ENCODE data around the gene PSME3.

- TF ChIP-seq CTCF (conservative IDR thresholded peaks at IDR 0.05), result no peak
- TF ChIP-seq ZFX (IDR thresholded peaks at IDR 0.05), result no peak
Observed at GRCh38 chr17:42814633-42815399, 18.4 kb upstream of the PSME3 start.
